ENCODE results near the gene VEPH1.

DNA sequence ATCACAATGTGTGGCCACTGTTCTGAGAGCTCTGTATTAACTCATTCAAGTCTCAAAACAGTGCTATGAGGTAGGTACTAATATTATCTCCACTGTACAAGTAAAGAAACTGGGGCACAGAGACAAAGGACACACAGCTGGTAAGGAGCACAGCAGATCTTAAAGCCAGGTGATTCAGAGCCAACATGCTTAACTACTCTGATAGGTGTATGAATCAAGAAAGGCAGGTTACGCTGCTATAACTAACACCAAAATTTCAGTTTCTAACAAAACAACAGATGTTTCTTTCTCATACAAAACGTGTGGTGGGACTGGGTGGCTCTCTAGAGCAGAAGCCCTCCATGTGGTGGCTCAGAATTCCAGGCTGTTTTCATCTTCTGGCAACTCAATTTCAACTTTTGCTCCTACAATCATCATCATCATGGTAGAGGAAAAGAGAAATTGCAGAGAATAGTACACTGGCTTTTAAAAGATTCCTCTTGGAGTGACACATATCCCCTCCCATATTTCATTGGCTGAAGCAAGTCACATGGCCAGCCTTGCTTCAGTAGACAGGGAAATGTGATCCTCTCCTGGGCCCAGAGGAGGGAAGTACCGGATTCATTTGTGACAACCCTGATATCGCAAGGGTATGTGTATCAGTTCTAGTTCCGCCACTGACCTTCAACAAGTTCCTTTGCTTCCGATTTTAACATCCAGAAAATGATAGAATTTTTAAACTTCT lies 192.7 kb downstream of the VEPH1 start:
- TF ChIP-seq EZH2phosphoT487 (IDR thresholded peaks at IDR 0.05; ENCODE audit: insufficient read depth, low read depth) (no peak), EZH2 (IDR thresholded peaks at IDR 0.05; ENCODE audit: insufficient read depth, poor library complexity, severe bottlenecking) (no peak)

Data from GM23248 (cell line).